NT2/D1 (cell line): ENCODE data around the gene GMEB2.
A peak's percentile ranks its signal among the peaks of the same experiment; 100 is the strongest.

Experiments
- DNase-seq: peaks from one replicate; pipeline ENCODE4 v3.0.0-alpha.2; 2011; ENCODE audit warnings: low read depth, low spot score
- H3K27me3 ChIP-seq: 2 replicates; pipeline ENCODE4 v1.6.0; 2011; ENCODE audit warnings: mild to moderate bottlenecking; ENCODE audit not compliant: insufficient read length, insufficient read depth
- H3K36me3 ChIP-seq: 2 replicates; pipeline ENCODE4 v1.6.1; 2011; ENCODE audit warnings: mild to moderate bottlenecking, low read length, mixed read lengths; ENCODE audit not compliant: insufficient read depth, insufficient read length
- H3K4me1 ChIP-seq: 2 replicates; pipeline ENCODE4 v1.5.1; 2011; ENCODE audit not compliant: insufficient read depth, insufficient read length
- H3K4me3 ChIP-seq: 2 replicates; pipeline ENCODE4 v1.5.1; 2011; ENCODE audit warnings: low read depth; ENCODE audit not compliant: insufficient read length
- H3K9ac ChIP-seq: 2 replicates; pipeline ENCODE4 v1.6.0; 2011; ENCODE audit warnings: low read depth; ENCODE audit not compliant: insufficient read length
- H3K9me3 ChIP-seq: 2 replicates; pipeline ENCODE4 v1.5.1; 2011; ENCODE audit warnings: mild to moderate bottlenecking, low read length; ENCODE audit not compliant: insufficient read depth
- SUZ12 ChIP-seq: IDR thresholded peaks from 2 replicates; pipeline ENCODE4 v1.6.1; 2011; ENCODE audit not compliant: insufficient read length, insufficient read depth; ENCODE audit errors: extremely low read depth
- YY1 ChIP-seq: IDR thresholded peaks from 2 replicates; pipeline ENCODE4 v1.6.1; 2011; ENCODE audit not compliant: insufficient read length, insufficient read depth
- ZNF274 ChIP-seq: IDR thresholded peaks from 2 replicates; pipeline ENCODE4 v1.6.1; 2011; ENCODE audit warnings: mild to moderate bottlenecking, low read depth, low read length

Gene GMEB2

DNA sequence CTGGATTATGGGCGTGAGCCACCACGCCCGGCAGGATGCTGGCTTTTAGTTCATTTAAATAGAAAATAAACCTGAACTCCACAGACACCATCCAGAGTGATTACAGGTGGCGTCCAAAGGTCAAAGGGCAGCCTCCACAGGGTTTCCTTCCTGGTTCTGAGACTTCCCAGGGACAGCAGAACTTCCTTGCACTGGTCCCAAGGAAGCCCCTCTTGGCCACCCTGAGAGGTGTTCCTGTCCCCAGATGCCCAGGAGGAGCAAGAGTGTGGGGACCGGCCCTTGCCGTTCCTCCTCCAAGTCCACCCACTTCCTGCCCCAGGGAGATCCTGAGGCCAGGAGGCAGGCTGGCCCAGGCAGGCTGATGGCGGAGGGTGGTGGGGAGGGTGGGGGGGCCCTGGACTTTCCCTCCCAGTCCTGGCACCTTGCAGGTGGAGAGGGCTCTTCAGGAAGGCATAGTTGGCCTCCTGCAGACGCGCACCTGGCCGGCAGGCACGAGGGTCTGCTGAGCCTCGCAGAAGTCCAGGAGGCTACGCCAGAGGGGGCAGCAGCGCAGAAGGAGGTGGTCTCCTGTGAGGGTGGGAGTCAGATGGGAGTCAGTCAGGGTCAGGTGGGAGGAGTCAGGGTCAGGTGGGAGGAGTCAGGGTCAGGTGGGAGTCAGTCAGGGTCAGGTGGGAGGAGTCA is 68.0 kb downstream of the GMEB2 start:
- TF ChIP-seq ZNF274 (no peak), YY1 (no peak), SUZ12 (no peak)
- no peaks in the 10 kb centered on the region for H3K27me3 ChIP-seq
- H3K4me1 ChIP-seq, result peaks cover 28% of the 10 kb centered on the region
- H3K9ac ChIP-seq, result no peak overlapping the region
- no peak overlapping the region for H3K4me3 ChIP-seq
- H3K36me3 ChIP-seq, result peaks cover 60% of the 10 kb centered on the region
- no peak for DNase-seq
- H3K9me3 ChIP-seq, result peaks cover 3% of the 10 kb centered on the region; the same call in 1 of the 2 replicates

DNA sequence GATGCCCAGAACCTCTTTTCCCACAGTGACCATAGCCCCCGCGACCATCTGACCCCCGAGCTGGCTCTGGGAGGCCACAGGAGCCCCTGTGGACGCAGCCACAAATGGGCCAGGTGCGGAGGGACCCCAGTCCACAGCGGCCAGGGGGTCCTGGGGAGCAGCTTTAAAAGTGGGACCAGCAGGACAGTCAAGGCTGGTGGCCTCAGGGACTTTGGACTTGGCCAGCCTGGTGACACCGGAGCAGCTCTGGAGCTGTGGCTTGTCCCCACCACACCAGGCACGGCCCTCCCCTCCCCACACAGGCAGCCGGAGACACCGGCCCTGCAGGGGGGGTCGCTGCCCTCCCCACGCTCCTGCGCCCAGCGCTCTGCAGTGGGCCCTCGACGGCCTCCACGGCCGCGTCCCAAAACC is 69.4 kb downstream of the GMEB2 start:
- peaks cover 3% of the 10 kb centered on the region; the same call in 1 of the 2 replicates for H3K9me3 ChIP-seq
- no peak for DNase-seq
- peaks cover 32% of the 10 kb centered on the region for H3K4me1 ChIP-seq
- peaks cover 45% of the 10 kb centered on the region for H3K36me3 ChIP-seq
- no peak for TF ChIP-seq ZNF274
- no peak for TF ChIP-seq SUZ12
- no peak for TF ChIP-seq YY1
- H3K27me3 ChIP-seq, result no peaks in the 10 kb centered on the region
- no peak overlapping the region for H3K4me3 ChIP-seq
- H3K9ac ChIP-seq, result peak overlapping the region; percentile 22

DNA sequence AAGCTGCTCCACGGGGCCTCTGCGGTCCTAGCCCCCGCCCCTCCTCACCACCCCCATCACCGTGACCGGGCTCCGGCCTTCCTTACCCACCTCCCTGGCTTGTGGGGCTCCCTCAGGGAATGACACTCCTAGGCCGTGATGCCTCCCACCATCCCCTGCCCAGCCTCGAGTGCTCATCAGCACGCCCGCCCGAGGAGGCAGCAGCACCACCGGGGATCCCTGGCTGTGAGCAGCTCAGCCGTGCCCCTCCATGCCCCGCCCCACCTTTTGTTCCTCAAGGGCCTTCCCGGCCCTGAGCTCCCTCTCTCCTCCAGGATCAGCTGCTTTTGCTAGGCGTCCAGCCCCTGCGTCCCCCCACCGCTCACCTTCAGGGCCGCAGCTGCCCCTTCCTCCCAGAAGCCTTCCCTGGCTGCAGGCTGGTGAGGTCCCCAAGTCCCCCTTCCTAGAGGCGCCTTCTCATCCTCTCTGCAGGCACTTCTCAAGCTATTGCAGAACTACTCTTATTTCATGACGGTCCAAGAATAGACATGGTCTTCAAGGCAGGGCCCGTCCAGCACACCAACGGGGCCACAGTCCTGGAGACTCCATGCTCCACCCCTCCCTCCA is 69.9 kb downstream of the GMEB2 start:
- no peaks in the 10 kb centered on the region for H3K27me3 ChIP-seq
- H3K9me3 ChIP-seq, result peaks cover 3% of the 10 kb centered on the region; the same call in 1 of the 2 replicates
- no peak overlapping the region for H3K4me3 ChIP-seq
- H3K4me1 ChIP-seq, result peaks cover 32% of the 10 kb centered on the region
- no peak for TF ChIP-seq YY1
- peak overlapping the region; percentile 22 for H3K9ac ChIP-seq
- H3K36me3 ChIP-seq, result peaks cover 41% of the 10 kb centered on the region
- DNase-seq, result no peak

DNA sequence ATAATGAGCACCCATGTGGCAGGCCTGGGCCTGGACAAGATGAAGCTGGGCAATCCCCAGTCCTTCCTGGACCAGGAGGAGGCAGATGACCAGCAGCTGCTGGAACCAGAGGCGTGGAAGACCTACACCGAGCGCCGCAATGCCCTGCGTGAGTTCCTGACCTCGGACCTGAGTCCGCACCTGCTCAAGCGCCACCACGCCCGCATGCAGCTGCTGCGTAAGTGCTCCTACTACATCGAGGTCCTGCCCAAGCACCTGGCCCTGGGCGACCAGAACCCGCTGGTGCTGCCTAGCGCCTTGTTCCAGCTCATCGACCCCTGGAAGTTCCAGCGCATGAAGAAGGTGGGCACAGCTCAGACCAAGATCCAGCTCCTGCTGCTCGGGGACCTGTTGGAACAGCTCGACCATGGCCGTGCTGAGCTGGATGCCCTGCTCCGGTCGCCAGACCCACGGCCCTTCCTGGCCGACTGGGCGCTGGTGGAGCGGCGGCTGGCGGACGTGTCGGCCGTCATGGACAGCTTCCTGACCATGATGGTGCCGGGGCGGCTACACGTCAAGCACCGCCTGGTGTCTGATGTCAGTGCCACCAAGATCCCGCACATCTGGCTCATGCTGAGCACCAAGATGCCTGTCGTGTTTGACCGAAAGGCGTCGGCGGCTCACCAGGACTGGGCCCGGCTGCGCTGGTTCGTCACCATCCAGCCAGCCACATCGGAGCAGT is 71.1 kb downstream of the GMEB2 start:
- TF ChIP-seq YY1 (no peak), ZNF274 (no peak), SUZ12 (no peak)
- Histone ChIP-seq H3K4me1 (peaks cover 37% of the 10 kb centered on the region), H3K9ac (peak overlapping the region; percentile 27), H3K36me3 (peaks cover 29% of the 10 kb centered on the region), H3K9me3 (peaks cover 3% of the 10 kb centered on the region; the same call in 1 of the 2 replicates), H3K4me3 (no peak overlapping the region), H3K27me3 (no peaks in the 10 kb centered on the region)
- no peak for DNase-seq

DNA sequence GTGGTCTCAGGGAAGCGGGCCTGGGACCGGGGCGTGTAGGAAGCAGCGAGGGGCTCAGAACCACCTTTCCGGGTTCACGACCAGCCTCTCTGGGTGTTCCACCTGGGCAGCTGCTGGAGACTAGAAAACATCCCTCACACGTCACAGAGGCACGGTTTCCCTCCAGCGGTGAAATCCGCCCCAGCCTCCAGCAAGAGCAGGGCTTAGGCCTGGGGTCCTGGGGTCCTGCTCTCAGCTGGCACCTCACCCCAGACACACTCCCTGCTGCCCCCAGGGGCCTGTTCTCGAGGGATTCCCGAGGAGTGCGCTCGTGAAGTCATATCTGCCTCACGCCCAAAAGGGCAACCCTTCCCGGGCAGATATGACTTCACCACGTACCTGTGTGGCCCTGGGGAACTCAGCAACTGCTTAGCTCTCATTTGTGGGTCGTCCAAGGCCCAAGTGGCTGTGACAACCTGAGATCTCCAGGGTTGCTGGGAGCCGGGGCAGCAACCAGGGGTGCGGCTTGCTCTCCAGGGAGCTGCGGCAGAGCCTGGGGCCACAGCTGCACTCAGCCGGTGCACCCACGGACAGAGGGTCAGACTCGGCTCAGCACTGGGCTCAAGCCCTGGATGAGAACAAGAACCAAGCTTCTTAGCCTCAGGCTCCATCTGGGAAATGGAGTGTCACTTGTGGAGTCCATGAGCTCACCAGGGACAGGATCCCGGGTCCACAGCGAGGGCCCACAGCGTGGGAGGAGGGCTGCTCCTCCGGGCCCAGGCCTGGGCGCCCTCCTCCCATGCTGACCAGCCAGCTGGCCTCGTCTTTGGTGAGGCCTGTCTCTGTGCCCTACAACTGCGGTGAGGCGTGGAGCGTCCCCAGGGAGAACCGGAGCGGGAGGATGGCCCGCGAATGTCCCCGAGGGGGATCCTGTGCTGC is 72.3 kb downstream of the GMEB2 start:
- Histone ChIP-seq H3K4me3 (peak overlapping the region; percentile 75), H3K36me3 (peaks cover 17% of the 10 kb centered on the region), H3K27me3 (no peaks in the 10 kb centered on the region), H3K4me1 (peaks cover 43% of the 10 kb centered on the region), H3K9me3 (peaks cover 2% of the 10 kb centered on the region; the same call in 1 of the 2 replicates), H3K9ac (peak overlapping the region; percentile 83)
- no peak for DNase-seq
- TF ChIP-seq YY1 (no peak), ZNF274 (no peak), SUZ12 (no peak)

DNA sequence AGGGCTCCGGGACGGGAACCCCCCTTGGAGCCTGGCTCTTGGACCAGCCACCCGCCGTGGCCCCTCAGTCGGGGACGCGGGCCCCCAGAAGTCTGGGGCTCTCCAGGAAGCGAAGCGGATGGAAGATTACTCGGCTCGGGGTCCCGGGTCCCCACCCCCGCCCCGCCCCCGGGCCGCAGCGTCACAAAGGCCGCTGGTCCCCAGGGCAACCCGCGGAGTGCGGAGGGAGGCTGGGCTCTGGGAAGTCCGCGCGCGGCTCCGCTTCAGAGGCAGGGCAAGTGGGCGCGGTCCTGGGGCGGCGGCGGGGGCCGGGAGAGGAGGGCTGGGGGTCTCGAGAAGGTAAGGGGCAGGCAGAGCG is 73.0 kb downstream of the GMEB2 start, which contains the start of gene FNDC11:
TSS of gene FNDC11 (plus strand) at position 227 of the 358 bp plus-strand sequence. CDS start 1,505 bp downstream, outside the sequence.
- no peak for DNase-seq
- Histone ChIP-seq H3K36me3 (peaks cover 12% of the 10 kb centered on the region), H3K9ac (peak within 1 kb of the TSS; percentile 85), H3K9me3 (no peaks in the 10 kb centered on the region), H3K27me3 (no peaks in the 10 kb centered on the region), H3K4me3 (peak within 1 kb of the TSS; percentile 75), H3K4me1 (peaks cover 46% of the 10 kb centered on the region)
- no peak for TF ChIP-seq ZNF274

DNA sequence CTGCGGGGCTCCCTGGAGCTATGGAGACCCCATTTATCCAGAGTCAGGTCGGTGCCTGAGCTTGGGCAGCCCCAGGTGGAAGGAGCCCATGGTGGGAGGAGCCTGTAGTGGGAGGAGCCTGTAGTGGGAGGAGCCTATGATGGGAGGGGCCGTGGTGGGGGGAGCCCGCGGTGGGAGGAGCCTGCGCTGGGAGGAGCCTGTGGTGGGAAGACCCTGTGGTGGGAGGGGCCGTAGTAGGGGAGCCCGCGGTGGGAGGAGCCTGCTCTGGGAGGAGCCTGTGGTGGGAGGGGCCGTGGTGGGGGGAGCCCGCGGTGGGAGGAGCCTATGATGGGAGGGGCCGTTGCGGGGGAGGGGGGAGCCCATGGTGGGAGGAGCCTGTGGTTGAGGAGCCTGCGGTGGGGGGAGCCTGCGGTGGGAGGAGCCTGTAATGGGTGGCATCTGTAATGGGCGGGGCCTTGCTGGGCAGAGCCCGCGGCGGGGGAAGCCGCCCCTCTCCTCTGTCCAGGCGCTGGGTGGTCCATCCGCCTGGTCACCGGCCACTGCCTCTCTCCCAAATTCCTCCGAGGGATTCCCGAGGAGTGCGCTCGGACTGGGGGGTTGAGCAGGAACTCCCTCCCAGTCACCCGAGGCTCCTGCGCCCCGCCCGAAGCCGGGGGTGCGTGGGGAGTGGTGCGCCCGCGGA is 73.5 kb downstream of the GMEB2 start:
- H3K27me3 ChIP-seq, result no peaks in the 10 kb centered on the region
- peaks cover 51% of the 10 kb centered on the region for H3K4me1 ChIP-seq
- H3K4me3 ChIP-seq, result peak overlapping the region; percentile 75
- DNase-seq, result peak; percentile 94
- peaks cover 9% of the 10 kb centered on the region for H3K36me3 ChIP-seq
- TF ChIP-seq YY1 (no peak), ZNF274 (no peak), SUZ12 (no peak)
- no peaks in the 10 kb centered on the region for H3K9me3 ChIP-seq
- H3K9ac ChIP-seq, result peak overlapping the region; percentile 85
